ENCODE data around the gene MS4A4E. TPM values are rescaled to one million over a fixed set of nuclear protein-coding genes. Genes with fewer than 3 reads are reported as not detected.

Gene MS4A4E
- total and polyA plus RNA-seq, 2 experiments from 2014 or later = not detected

DNA sequence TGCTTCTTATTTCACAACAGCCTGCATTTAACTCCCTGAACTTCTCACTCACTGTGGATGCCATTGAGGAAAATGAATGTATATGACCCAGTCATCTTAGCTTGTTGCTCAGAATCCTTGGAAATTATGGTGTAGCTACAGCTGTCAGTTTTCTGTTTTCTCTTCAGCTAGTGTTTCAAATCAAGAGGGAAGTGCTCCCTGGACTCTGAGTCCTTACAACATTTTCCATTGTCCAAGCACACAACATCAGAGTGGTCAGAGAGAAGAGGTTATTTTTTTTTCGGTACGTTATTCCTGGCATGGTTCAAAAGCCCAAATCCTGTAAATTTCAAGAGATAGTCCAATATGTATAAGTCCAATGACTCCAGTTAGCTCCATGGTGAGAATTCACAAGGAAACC is 83.7 kb downstream of the MS4A4E start (continued):
- TF ChIP-seq, protein P1, sequence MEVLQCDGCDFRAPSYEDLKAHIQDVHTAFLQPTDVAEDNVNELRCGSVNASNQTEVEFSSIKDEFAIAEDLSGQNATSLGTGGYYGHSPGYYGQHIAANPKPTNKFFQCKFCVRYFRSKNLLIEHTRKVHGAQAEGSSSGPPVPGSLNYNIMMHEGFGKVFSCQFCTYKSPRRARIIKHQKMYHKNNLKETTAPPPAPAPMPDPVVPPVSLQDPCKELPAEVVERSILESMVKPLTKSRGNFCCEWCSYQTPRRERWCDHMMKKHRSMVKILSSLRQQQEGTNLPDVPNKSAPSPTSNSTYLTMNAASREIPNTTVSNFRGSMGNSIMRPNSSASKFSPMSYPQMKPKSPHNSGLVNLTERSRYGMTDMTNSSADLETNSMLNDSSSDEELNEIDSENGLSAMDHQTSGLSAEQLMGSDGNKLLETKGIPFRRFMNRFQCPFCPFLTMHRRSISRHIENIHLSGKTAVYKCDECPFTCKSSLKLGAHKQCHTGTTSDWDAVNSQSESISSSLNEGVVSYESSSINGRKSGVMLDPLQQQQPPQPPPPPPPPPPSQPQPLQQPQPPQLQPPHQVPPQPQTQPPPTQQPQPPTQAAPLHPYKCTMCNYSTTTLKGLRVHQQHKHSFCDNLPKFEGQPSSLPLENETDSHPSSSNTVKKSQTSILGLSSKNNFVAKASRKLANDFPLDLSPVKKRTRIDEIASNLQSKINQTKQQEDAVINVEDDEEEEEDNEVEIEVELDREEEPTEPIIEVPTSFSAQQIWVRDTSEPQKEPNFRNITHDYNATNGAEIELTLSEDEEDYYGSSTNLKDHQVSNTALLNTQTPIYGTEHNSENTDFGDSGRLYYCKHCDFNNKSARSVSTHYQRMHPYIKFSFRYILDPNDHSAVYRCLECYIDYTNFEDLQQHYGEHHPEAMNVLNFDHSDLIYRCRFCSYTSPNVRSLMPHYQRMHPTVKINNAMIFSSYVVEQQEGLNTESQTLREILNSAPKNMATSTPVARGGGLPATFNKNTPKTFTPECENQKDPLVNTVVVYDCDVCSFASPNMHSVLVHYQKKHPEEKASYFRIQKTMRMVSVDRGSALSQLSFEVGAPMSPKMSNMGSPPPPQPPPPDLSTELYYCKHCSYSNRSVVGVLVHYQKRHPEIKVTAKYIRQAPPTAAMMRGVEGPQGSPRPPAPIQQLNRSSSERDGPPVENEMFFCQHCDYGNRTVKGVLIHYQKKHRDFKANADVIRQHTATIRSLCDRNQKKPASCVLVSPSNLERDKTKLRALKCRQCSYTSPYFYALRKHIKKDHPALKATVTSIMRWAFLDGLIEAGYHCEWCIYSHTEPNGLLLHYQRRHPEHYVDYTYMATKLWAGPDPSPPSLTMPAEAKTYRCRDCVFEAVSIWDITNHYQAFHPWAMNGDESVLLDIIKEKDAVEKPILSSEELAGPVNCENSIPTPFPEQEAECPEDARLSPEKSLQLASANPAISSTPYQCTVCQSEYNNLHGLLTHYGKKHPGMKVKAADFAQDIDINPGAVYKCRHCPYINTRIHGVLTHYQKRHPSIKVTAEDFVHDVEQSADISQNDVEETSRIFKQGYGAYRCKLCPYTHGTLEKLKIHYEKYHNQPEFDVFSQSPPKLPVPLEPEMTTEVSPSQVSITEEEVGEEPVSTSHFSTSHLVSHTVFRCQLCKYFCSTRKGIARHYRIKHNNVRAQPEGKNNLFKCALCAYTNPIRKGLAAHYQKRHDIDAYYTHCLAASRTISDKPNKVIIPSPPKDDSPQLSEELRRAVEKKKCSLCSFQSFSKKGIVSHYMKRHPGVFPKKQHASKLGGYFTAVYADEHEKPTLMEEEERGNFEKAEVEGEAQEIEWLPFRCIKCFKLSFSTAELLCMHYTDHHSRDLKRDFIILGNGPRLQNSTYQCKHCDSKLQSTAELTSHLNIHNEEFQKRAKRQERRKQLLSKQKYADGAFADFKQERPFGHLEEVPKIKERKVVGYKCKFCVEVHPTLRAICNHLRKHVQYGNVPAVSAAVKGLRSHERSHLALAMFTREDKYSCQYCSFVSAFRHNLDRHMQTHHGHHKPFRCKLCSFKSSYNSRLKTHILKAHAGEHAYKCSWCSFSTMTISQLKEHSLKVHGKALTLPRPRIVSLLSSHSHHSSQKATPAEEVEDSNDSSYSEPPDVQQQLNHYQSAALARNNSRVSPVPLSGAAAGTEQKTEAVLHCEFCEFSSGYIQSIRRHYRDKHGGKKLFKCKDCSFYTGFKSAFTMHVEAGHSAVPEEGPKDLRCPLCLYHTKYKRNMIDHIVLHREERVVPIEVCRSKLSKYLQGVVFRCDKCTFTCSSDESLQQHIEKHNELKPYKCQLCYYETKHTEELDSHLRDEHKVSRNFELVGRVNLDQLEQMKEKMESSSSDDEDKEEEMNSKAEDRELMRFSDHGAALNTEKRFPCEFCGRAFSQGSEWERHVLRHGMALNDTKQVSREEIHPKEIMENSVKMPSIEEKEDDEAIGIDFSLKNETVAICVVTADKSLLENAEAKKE (CRISPR knock-in tag; IDR thresholded peaks at IDR 0.05) = no peak

DNA sequence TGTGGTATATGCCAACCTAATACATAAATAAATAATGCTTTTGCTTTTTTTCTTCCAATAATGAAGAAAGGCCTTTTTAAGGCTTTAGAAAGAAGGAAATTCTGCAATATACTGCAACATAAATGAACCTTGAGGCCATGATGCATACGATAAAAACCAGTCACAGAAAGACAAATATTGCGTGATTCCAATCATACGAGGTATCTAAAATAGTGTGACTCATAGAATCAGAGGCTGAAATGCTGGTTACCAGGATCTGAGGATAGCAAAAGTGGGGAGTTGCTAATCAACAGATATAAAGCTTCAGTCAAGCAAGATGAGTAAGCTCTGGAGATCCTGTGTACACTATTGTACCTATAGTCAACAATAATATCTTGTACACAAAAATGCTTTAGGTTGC is 84.3 kb downstream of the MS4A4E start:
- no peaks in the 10 kb centered on the region for H3K4me1 Mint-ChIP-seq

More for the DNA sequence above, 84.3 kb downstream of the MS4A4E start:
- no peak for ATAC-seq
- H3K79me2 ChIP-seq (replicated peaks; ENCODE audit: insufficient read depth) = no peaks in the 10 kb centered on the region
- no peaks in the 10 kb centered on the region for H3K36me3 ChIP-seq (ENCODE audit: insufficient read depth)
- no peak for TF ChIP-seq JUNB (IDR thresholded peaks at IDR 0.05; ENCODE audit: unreplicated experiment)
- TF ChIP-seq, protein P2, sequence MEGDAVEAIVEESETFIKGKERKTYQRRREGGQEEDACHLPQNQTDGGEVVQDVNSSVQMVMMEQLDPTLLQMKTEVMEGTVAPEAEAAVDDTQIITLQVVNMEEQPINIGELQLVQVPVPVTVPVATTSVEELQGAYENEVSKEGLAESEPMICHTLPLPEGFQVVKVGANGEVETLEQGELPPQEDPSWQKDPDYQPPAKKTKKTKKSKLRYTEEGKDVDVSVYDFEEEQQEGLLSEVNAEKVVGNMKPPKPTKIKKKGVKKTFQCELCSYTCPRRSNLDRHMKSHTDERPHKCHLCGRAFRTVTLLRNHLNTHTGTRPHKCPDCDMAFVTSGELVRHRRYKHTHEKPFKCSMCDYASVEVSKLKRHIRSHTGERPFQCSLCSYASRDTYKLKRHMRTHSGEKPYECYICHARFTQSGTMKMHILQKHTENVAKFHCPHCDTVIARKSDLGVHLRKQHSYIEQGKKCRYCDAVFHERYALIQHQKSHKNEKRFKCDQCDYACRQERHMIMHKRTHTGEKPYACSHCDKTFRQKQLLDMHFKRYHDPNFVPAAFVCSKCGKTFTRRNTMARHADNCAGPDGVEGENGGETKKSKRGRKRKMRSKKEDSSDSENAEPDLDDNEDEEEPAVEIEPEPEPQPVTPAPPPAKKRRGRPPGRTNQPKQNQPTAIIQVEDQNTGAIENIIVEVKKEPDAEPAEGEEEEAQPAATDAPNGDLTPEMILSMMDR (conservative IDR thresholded peaks at IDR 0.05; ENCODE audit: low read depth in 2 of 2) = no peak
- TF ChIP-seq, protein P1 (CRISPR knock-in tag; IDR thresholded peaks at IDR 0.05) = no peak
- no peak for TF ChIP-seq EZH2phosphoT487 (IDR thresholded peaks at IDR 0.05; ENCODE audit: unreplicated experiment)
- TF ChIP-seq STAT1 (IDR thresholded peaks at IDR 0.05; ENCODE audit: unreplicated experiment) = no peak
- TF ChIP-seq, protein P3, sequence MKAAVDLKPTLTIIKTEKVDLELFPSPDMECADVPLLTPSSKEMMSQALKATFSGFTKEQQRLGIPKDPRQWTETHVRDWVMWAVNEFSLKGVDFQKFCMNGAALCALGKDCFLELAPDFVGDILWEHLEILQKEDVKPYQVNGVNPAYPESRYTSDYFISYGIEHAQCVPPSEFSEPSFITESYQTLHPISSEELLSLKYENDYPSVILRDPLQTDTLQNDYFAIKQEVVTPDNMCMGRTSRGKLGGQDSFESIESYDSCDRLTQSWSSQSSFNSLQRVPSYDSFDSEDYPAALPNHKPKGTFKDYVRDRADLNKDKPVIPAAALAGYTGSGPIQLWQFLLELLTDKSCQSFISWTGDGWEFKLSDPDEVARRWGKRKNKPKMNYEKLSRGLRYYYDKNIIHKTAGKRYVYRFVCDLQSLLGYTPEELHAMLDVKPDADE (IDR thresholded peaks at IDR 0.05) = no peak
- H3K27me3 ChIP-seq (ENCODE audit: insufficient read depth) = no peaks in the 10 kb centered on the region
- Mint-ChIP-seq H3K4me3 (no peak overlapping the region), H3K27me3 (ENCODE audit: insufficient read depth, low read depth, poor library complexity) (no peaks in the 10 kb centered on the region), H3K36me3 (ENCODE audit: low read depth) (no peaks in the 10 kb centered on the region), H3K27ac (no peak overlapping the region), H3K9me3 (no peaks in the 10 kb centered on the region; the same call in 2 of the 3 replicates)
- H3K27ac ChIP-seq (ENCODE audit: low read depth) = no peak overlapping the region
- H4K20me1 ChIP-seq (replicated peaks; ENCODE audit: insufficient read depth) = no peaks in the 10 kb centered on the region
- no peak overlapping the region for H3K4me3 ChIP-seq
- no peak for DNase-seq (ENCODE audit: low spot score)
- H3K9me2 ChIP-seq (ENCODE audit: insufficient read depth) = no peaks in the 10 kb centered on the region
- no peak overlapping the region for H2AFZ ChIP-seq
- H3K4me2 ChIP-seq = no peak overlapping the region
- H3K4me1 ChIP-seq (ENCODE audit: insufficient read depth) = no peaks in the 10 kb centered on the region
- no peaks in the 10 kb centered on the region for H3F3A ChIP-seq (replicated peaks; ENCODE audit: low read depth)
